ENCODE measurements around the gene ABCA7.

The ABCA7 gene, protein sequence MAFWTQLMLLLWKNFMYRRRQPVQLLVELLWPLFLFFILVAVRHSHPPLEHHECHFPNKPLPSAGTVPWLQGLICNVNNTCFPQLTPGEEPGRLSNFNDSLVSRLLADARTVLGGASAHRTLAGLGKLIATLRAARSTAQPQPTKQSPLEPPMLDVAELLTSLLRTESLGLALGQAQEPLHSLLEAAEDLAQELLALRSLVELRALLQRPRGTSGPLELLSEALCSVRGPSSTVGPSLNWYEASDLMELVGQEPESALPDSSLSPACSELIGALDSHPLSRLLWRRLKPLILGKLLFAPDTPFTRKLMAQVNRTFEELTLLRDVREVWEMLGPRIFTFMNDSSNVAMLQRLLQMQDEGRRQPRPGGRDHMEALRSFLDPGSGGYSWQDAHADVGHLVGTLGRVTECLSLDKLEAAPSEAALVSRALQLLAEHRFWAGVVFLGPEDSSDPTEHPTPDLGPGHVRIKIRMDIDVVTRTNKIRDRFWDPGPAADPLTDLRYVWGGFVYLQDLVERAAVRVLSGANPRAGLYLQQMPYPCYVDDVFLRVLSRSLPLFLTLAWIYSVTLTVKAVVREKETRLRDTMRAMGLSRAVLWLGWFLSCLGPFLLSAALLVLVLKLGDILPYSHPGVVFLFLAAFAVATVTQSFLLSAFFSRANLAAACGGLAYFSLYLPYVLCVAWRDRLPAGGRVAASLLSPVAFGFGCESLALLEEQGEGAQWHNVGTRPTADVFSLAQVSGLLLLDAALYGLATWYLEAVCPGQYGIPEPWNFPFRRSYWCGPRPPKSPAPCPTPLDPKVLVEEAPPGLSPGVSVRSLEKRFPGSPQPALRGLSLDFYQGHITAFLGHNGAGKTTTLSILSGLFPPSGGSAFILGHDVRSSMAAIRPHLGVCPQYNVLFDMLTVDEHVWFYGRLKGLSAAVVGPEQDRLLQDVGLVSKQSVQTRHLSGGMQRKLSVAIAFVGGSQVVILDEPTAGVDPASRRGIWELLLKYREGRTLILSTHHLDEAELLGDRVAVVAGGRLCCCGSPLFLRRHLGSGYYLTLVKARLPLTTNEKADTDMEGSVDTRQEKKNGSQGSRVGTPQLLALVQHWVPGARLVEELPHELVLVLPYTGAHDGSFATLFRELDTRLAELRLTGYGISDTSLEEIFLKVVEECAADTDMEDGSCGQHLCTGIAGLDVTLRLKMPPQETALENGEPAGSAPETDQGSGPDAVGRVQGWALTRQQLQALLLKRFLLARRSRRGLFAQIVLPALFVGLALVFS (N-terminal part only)

DNA sequence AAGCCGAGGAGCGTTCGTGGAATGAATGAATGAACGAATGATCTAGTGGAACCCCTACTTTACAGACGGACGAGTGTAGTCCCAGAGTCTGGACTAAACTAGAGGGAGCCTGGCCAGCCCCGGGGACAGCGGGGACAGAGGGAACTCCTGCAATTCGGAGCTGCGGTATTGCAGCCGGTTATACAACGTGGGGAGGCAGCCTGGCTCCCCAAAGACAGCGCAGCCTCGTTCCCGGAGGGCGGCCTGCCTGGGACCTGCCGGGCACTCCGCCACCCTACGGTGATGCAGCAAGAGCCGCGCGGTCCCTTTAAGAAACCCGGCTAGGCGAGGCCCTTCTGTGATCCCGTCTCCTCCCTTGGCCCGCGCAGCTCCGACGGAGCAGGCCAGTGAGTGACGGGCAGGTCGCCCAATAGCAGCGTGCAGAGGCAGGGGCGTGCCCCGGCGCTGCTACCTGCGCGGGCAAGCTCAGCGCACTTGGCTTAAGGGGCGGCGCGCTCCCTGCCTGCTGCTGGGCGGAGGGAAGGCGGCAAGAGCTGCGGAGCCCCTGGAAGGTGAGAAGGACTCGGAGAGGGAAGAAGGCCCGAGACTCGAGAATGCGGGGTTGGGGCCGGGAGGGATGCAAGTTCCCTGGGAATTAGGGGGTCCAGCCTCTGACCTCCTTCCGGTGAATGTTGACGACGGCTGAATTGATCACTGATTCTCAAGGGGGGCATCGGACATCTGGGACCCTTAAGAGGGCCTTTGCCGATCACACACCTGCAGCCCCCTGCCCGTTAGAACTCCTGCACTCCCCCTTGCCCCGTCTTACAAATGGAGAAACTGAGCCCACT lies at the start of gene ABCA7:
Gene ABCA7 (plus strand): TSS at position 462 of the 830 bp plus-strand sequence. CDS start 1,255 bp downstream, outside the sequence.
- TF ChIP-seq POLR2A (IDR thresholded peaks at IDR 0.05; ENCODE audit: low read depth, low read length) = peak; percentile 41; the same call in 1 of the 2 replicates
- no peak for FAIRE-seq
- DNase-seq (ENCODE audit: insufficient read length, low spot score) = peak; percentile 93

DNA sequence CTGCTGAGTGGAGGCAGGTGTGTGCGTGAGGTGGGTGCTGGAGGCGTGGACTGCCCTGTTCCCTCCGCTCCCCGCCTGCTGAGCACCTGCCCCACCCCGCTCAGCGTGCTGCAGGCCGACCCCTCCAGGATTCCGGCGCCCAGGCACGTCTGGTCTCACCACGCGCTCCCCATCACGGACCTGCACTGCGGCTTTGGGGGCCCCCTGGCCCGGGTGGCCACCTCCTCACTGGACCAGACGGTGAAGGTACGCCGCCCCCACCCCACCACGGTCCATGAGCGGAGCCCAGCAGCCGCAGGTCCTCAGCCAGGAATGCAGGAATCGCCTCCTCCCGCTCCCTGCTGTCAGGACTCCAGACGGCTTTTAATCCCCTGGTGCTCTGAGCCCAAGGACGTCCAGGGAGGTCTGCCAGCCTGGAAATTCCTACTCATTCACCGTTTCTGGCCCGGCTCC lies 49.8 kb upstream of the ABCA7 start:
- TF ChIP-seq POLR2A (IDR thresholded peaks at IDR 0.05; ENCODE audit: low read depth, low read length) = no peak
- FAIRE-seq (no peak), DNase-seq (ENCODE audit: insufficient read length, low spot score) (no peak)

DNA sequence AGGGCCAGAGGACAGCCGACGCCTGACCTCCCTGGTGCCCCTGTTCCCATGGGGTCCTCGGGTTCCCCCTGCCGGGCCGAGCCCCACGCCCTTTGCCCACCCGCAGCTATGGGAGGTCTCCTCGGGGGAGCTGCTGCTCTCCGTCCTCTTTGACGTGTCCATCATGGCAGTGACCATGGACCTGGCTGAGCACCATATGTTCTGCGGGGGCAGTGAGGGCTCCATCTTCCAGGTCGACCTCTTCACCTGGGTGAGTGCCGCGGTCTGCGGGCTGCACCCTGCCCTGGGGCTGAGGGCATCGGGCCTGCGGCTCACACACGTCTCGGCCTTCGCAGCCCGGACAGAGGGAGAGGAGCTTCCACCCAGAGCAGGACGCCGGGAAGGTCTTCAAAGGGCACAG lies 49.2 kb upstream of the ABCA7 start:
- FAIRE-seq (no peak), DNase-seq (ENCODE audit: insufficient read length, low spot score) (no peak)
- TF ChIP-seq POLR2A (IDR thresholded peaks at IDR 0.05; ENCODE audit: low read depth, low read length) = no peak

DNA sequence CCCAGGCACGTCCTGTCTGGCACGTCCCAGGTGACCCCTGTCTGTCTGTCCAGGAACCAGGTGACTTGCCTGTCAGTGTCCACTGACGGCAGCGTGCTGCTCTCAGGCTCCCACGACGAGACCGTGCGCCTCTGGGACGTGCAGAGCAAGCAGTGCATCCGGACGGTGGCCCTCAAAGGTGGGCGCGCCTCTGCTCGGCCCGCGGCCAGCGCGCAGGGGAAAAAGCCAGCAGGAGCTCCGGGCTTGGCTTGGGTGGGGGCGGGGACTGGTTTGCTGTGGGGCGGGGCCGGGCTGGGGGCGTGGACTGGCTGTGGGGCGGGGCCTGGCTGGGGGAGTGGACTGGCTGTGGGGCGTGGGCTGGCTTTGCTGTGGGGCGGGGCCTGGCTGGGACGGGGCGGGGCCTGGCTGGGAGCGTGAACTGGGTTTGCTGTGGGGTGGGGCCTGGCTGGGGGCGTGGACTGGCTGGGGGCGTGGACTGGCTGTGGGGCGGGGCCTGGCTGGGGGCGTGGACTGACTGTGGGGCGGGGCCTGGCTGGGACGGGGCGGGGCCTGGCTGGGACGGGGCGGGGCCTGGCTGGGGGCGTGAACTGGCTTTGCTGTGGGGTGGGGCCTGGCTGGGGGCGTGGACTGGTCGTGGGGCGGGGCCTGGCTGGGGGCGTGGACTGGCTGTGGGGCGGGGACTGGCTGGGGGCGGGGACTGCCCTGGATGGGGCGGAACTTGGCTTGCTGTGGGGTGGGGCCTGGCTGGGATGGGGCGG lies 48.6 kb upstream of the ABCA7 start:
- DNase-seq (ENCODE audit: insufficient read length, low spot score) (no peak), FAIRE-seq (no peak)

DNA sequence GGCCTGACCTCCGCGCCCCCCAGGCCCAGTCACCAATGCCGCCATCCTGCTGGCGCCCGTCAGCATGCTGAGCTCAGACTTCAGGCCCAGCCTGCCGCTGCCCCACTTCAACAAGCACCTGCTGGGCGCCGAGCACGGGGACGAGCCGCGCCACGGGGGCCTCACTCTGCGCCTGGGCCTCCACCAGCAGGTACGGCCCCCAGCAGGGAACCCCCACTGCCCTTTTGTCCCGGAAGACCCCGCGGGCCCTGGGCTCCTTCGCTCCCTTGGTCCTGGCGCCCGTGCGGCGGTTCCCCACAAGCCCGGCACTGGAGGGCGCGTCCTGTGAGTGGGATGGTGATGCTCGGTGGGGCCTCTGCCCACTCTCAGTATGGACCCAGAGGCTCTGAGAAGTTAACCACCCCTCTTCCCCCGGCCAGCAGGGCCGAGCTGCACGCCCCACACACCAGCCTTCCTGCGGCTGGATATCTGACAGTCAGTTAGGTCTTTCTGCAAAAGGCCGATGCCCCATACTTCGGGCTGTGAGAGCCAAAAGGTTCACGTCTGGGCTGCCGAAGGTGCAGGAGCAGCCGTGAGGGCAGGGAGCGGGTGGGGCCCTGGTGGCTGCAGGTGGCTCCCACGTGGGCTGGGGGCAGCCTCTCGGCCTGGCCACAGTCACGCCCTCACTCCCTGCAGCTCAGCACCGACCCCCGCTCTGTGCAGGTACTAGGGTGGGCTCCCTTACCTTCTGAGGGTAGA lies 47.8 kb upstream of the ABCA7 start:
- FAIRE-seq (no peak), DNase-seq (ENCODE audit: insufficient read length, low spot score) (no peak)
- no peak for TF ChIP-seq POLR2A (IDR thresholded peaks at IDR 0.05; ENCODE audit: low read depth, low read length)

More for the DNA sequence above, 48.6 kb upstream of the ABCA7 start:
- no peak for TF ChIP-seq POLR2A (IDR thresholded peaks at IDR 0.05; ENCODE audit: low read depth, low read length)

DNA sequence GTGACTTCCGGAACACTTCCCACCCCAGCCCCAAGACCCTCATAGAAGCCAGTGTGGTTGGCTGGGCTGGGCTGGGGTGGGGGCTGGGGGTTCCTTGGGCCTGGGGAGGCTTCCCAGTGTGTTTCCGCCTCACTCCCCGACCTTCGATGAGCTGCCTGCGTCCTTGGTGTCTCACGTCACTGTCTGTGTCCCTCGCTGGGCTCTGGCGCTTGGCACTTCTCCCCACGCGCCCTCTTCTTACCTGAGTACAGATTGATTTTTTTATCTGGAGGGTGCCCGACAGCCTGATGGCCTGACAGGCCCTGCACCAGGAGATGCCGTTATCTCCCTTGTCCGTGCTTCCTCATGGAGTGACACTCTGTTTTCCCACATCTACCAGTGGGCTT lies 47.2 kb upstream of the ABCA7 start:
- FAIRE-seq = no peak
- DNase-seq (ENCODE audit: insufficient read length, low spot score) = no peak
- TF ChIP-seq POLR2A (IDR thresholded peaks at IDR 0.05; ENCODE audit: low read depth, low read length) = no peak

DNA sequence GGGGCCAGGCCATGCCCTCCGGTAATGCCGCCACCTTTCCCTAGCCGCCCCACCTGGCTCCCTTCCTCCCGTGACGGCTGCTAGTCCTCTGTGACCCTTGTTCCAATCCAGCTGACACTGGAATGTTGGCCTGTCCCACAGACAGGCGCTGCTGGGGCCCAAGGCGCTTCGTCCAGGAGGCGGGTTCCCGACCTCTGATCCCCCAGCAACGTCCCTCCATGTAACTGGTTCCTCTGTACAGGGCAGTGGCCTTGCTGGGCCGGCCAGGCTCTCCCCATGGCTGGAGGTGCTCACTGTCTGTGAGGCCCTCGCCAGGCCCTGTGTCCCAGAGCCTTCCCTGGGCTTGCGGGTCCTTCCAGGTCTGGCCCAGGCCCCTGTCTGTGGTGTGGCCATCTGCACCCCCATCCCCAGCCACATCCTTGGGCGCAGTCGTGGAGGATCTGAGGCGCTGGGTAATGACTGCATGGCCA lies 46.5 kb upstream of the ABCA7 start:
- DNase-seq (ENCODE audit: insufficient read length, low spot score) (no peak), FAIRE-seq (no peak)
- no peak for TF ChIP-seq POLR2A (IDR thresholded peaks at IDR 0.05; ENCODE audit: low read depth, low read length)

DNA sequence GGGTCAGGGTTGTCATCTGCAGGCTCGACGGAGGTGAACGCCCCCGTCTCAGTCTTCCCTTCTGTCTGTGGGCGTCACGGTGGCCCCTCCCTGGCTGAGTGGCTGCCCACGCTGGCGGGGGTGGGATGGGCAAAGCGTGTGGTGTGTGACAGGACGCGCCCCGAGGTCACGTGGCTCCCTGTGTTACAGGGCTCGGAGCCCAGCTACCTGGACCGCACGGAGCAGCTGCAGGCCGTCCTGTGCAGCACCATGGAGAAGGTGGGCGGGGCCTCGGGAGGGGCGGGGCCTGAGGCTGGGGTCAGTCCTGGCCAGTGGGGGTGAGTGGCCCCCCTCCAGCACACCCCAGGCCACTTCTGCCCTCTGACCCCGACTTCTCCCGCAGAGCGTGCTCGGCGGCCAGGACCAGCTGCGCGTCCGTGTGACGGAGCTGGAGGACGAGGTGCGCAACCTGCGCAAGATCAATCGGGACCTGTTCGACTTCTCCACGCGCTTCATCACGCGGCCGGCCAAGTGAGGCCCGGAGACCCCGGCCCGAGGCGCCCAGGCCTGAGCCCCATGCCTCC lies 46.0 kb upstream of the ABCA7 start:
- no peak for TF ChIP-seq POLR2A (IDR thresholded peaks at IDR 0.05; ENCODE audit: low read depth, low read length)
- DNase-seq (ENCODE audit: insufficient read length, low spot score) (no peak), FAIRE-seq (no peak)

DNA sequence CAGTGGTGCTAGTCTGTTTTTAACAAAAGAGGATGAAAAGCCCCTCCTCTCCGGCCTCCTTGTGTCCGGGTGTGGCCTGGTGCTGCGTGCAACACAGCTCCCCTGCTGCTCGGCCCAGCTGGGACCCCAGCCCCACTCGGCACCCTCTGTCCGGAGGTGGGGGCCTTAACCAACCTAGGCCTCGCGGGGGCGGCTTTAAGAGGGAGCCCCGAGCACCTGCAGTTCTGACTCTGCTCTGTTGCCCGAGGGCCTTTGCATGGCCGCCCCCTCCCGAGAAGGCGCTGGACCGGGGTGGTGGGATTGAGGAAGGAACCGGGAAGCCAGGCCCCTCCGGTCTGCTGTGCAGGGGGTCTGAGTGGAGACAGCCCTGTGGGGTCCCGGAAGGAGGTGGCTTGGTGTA lies 45.4 kb upstream of the ABCA7 start:
- FAIRE-seq = no peak
- TF ChIP-seq POLR2A (IDR thresholded peaks at IDR 0.05; ENCODE audit: low read depth, low read length) = no peak
- no peak for DNase-seq (ENCODE audit: insufficient read length, low spot score)

DNA sequence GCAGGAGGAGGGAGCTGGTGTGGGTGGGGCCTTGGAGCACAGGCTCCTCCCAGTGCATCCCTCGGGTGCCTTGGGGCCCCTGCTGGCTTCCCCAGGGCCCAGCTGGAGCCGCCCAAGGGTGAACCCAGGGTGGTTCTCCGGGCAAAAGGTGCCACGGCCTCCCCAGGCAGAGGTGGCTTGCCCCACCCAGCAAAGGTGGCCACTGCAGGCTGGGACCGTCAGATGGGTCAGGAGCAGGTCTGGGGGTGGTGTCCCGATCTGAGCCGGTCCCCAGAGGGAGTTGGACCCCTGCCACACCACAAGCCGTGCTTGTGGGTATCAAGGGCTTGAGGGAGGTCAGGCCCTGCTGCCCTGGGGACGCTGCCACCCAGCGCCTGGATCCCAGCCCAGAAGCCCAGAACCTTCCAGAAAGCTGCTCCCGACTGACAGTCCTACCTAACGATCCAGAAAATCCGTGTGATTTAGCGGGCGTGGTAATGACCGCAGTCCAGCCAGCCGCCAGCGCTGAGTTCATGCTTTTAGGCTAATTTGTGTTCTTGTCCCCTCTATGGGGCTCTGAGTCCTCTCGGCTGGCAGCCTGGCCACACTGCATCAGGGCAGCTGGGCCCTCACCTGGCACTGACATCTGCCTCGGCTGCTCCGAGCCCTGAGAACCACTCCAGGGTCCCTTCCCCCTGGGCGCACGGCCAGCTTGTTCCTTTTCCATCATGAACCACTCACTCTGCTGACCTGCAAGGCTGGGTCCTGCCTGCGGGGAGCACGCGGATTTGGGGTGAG lies 44.7 kb upstream of the ABCA7 start:
- FAIRE-seq (no peak), DNase-seq (ENCODE audit: insufficient read length, low spot score) (no peak)
- no peak for TF ChIP-seq POLR2A (IDR thresholded peaks at IDR 0.05; ENCODE audit: low read depth, low read length)
